GM23338 (cell line): ENCODE results near the gene RBM34.
"Not testable (repeated sequence)": the region's sequence is repeated elsewhere in the genome, so short reads cannot be mapped to it uniquely, and the experiment has no call there.

ENCODE experiments used
- CREB1 ChIP-seq: fragments of 250-450 bp; sonication (Bioruptor Pico); IDR thresholded peaks from 2 replicates; pipeline ENCODE4 v1.5.0; 2020; ENCODE audit warnings: low read depth, mild to moderate bottlenecking, moderate library complexity
- CTCF ChIP-seq, 2 experiments: fragments of 200-600 bp in 1 of 2; sonication (generic) in 1 of 2; conservative IDR thresholded peaks; 2 replicates each; pipeline versions ENCODE4 v1.5.1 to v1.6.1; 2016 to 2017; ENCODE audit warnings: antibody characterized with exemption in 2 of 2, low read depth in 2 of 2, mild to moderate bottlenecking in 2 of 2, moderate library complexity in 1 of 2
- ETS1 ChIP-seq: IDR thresholded peaks from 2 replicates; pipeline ENCODE4 v1.6.1; 2016; ENCODE audit warnings: antibody characterized with exemption
- EZH2 ChIP-seq: fragments of 200-600 bp; sonication (generic); IDR thresholded peaks from one replicate; pipeline ENCODE4 v1.8.0; 2017; ENCODE audit warnings: antibody characterized with exemption, mild to moderate bottlenecking, low read depth; ENCODE audit not compliant: unreplicated experiment
- EZH2phosphoT487 ChIP-seq: fragments of 200-600 bp; sonication (generic); IDR thresholded peaks from one replicate; pipeline ENCODE4 v1.8.1; 2018; ENCODE audit warnings: antibody characterized with exemption; ENCODE audit not compliant: unreplicated experiment
- NANOG ChIP-seq: IDR thresholded peaks from 2 replicates; pipeline ENCODE4 v1.6.1; 2016; ENCODE audit warnings: antibody characterized with exemption, borderline replicate concordance
- POLR2AphosphoS5 ChIP-seq: IDR thresholded peaks from 2 replicates; pipeline ENCODE4 v1.6.1; 2016; ENCODE audit warnings: antibody characterized with exemption, low read depth
- REST ChIP-seq: IDR thresholded peaks from one replicate; pipeline ENCODE4 v1.6.1; 2018; ENCODE audit warnings: antibody characterized with exemption; ENCODE audit not compliant: unreplicated experiment

GRCh38 chr1:235202447-235202846 lies 41.4 kb upstream of the RBM34 start:
- TF ChIP-seq CREB1 (CRISPR knock-in tag); CTCF (conservative IDR thresholded peaks at IDR 0.05; ENCODE audit: low read depth in 2 of 2); REST; EZH2; ETS1; POLR2AphosphoS5; EZH2phosphoT487; NANOG: not testable (repeated sequence)
